AG04449 (cell line): ENCODE measurements around the gene LDLRAD4.
A peak's percentile ranks its signal among the peaks of the same experiment; 100 is the strongest.

Experiments
- CTCF ChIA-PET: fragments of 350-600 bp; formaldehyde crosslinking; extraction: SDS; loops from one replicate; lab custom pipeline; 2021; ENCODE audit warnings: antibody characterized with exemption; lab: Yijun Ruan, JAX
- POLR2A ChIA-PET: fragments of 400-600, 350-600 bp; formaldehyde crosslinking; extraction: SDS; loops from one replicate; lab custom pipeline; 2020; ENCODE audit warnings: antibody characterized with exemption, inconsistent platforms; lab: Yijun Ruan, JAX
- DNase-seq: peaks from one replicate; pipeline ENCODE4 v3.0.0-alpha.2; 2010; ENCODE audit warnings: low read depth, low spot score
- H3K4me3 ChIP-seq: 2 replicates; pipeline ENCODE4 v1.5.1; 2011; ENCODE audit warnings: low read depth, mild to moderate bottlenecking, control low read depth, low read length
- CTCF ChIP-seq: IDR thresholded peaks from one replicate; pipeline ENCODE4 v1.5.1; 2011; ENCODE audit warnings: mild to moderate bottlenecking, moderate library complexity, low read length, control low read depth, inconsistent platforms; ENCODE audit not compliant: insufficient read depth; ENCODE audit errors: missing control alignments

LDLRAD4 gene

GRCh38 chr18:13435586-13436333 lies 217.2 kb downstream of the LDLRAD4 start:
- DNase-seq, result peak; percentile 17
- ChIA-PET POLR2A (interaction anchor here (0.6 to 1.8 kb wide), 4 partner anchors 12 to 47 kb away, joined by 3 to 7 read pairs (median 3); no protein-coding TSS in a partner anchor), CTCF (no interaction called here)
- H3K4me3 ChIP-seq, result no peak overlapping the region
- no peak for TF ChIP-seq CTCF

GRCh38 chr18:13436576-13436975 lies 218.0 kb downstream of the LDLRAD4 start:
- no peak overlapping the region for H3K4me3 ChIP-seq
- POLR2A ChIA-PET, result interaction anchor here (1.8 kb wide), 1 partner anchor 12 kb away, joined by 7 read pairs; no protein-coding TSS in a partner anchor
- TF ChIP-seq CTCF, result no peak
- CTCF ChIA-PET, result no interaction called here
- DNase-seq, result no peak

- ChIA-PET POLR2A (no interaction called here), CTCF (no interaction called here)
- DNase-seq, result no peak
- no peak for TF ChIP-seq CTCF
- no peak overlapping the region for H3K4me3 ChIP-seq
Measured at GRCh38 chr18:13437034-13437433, 218.5 kb downstream of the LDLRAD4 start.

GRCh38 chr18:13437796-13438506 lies 219.4 kb downstream of the LDLRAD4 start:
- no peak overlapping the region for H3K4me3 ChIP-seq
- no peak for TF ChIP-seq CTCF
- DNase-seq, result no peak
- POLR2A ChIA-PET, result no interaction called here
- CTCF ChIA-PET, result no interaction called here

GRCh38 chr18:13438507-13439056 lies 220.0 kb downstream of the LDLRAD4 start:
- POLR2A ChIA-PET, result no interaction called here
- TF ChIP-seq CTCF, result no peak
- CTCF ChIA-PET, result no interaction called here

GRCh38 chr18:13439461-13439860 lies 220.9 kb downstream of the LDLRAD4 start:
- no peak for DNase-seq
- no peak for TF ChIP-seq CTCF
- CTCF ChIA-PET, result no interaction called here
- POLR2A ChIA-PET, result no interaction called here
- no peak overlapping the region for H3K4me3 ChIP-seq

More at GRCh38 chr18:13438507-13439056, 220.0 kb downstream of the LDLRAD4 start:
- H3K4me3 ChIP-seq, result no peak overlapping the region
- DNase-seq, result no peak
